Mesendoderm (in vitro differentiated cells): ENCODE measurements around the gene UBLCP1.
"Not testable (repeated sequence)": the region's sequence is repeated elsewhere in the genome, so short reads cannot be mapped to it uniquely, and the experiment has no call there.

Source experiments
- DNase-seq: peaks from one replicate; pipeline ENCODE4 v3.0.0; 2013
- H2AK5ac ChIP-seq: 2 replicates; pipeline ENCODE4 v1.6.1; 2013; ENCODE audit warnings: low read length, inconsistent platforms
- H2BK120ac ChIP-seq: 2 replicates; pipeline ENCODE4 v1.6.1; 2013; ENCODE audit warnings: low read depth, mild to moderate bottlenecking, low read length, moderate library complexity, mixed read lengths
- H2BK15ac ChIP-seq: replicated peaks from 2 replicates; pipeline ENCODE4 v1.6.1; 2013; ENCODE audit warnings: low read depth, mild to moderate bottlenecking, moderate library complexity
- H2BK5ac ChIP-seq: 2 replicates; pipeline ENCODE4 v1.6.1; 2013; ENCODE audit warnings: low read length, inconsistent platforms
- H3K18ac ChIP-seq: 2 replicates; pipeline ENCODE4 v1.6.1; 2013; ENCODE audit warnings: mild to moderate bottlenecking, low read length, mixed read lengths
- H3K23ac ChIP-seq: one replicate; pipeline ENCODE4 v1.6.1; 2013; ENCODE audit warnings: low read length
- H3K27ac ChIP-seq: 2 replicates; pipeline ENCODE4 v1.5.1; 2013; ENCODE audit warnings: low read depth, mild to moderate bottlenecking, inconsistent platforms, low read length, moderate library complexity
- H3K27me3 ChIP-seq: 2 replicates; pipeline ENCODE4 v1.6.1; 2013; ENCODE audit warnings: low read length, control low read depth, mild to moderate bottlenecking, inconsistent platforms; ENCODE audit not compliant: insufficient read depth, poor library complexity
- H3K36me3 ChIP-seq: 2 replicates; pipeline ENCODE4 v1.6.1; 2013; ENCODE audit warnings: low read length, inconsistent platforms; ENCODE audit not compliant: control insufficient read depth, insufficient read depth
- H3K4ac ChIP-seq: one replicate; pipeline ENCODE4 v1.6.1; 2013; ENCODE audit warnings: low read depth, mild to moderate bottlenecking, low read length, moderate library complexity
- H3K4me1 ChIP-seq: 2 replicates; pipeline ENCODE4 v1.6.1; 2013; ENCODE audit warnings: low read depth, low read length, inconsistent platforms; ENCODE audit not compliant: control insufficient read depth
- H3K4me2 ChIP-seq: 2 replicates; pipeline ENCODE4 v1.6.1; 2013; ENCODE audit warnings: low read length
- H3K4me3 ChIP-seq: 2 replicates; pipeline ENCODE4 v1.5.1; 2013; ENCODE audit warnings: mild to moderate bottlenecking, low read length
- H3K56ac ChIP-seq: one replicate; pipeline ENCODE4 v1.6.1; 2013; ENCODE audit warnings: low read length
- H3K79me1 ChIP-seq: 2 replicates; pipeline ENCODE4 v1.6.1; 2013; ENCODE audit warnings: low read length, inconsistent platforms
- H3K79me2 ChIP-seq: 2 replicates; pipeline ENCODE4 v1.6.1; 2013; ENCODE audit warnings: mild to moderate bottlenecking, low read length; ENCODE audit not compliant: control insufficient read depth, insufficient read depth
- H3K9ac ChIP-seq: 2 replicates; pipeline ENCODE4 v1.6.1; 2013; ENCODE audit warnings: low read length, inconsistent platforms
- H4K5ac ChIP-seq: one replicate; pipeline ENCODE4 v1.6.1; 2013; ENCODE audit warnings: low read length
- H4K8ac ChIP-seq: one replicate; pipeline ENCODE4 v1.6.1; 2013; ENCODE audit warnings: low read depth, mild to moderate bottlenecking, control low read depth, low read length, moderate library complexity
- WGBS: extraction: QIAGEN DNeasy Blood & Tissue Kit; methylation state at CpG from one replicate; pipeline ENCODE4 v1.1.7; 2013; ENCODE audit warnings: low lambda C conversion rate, missing lambda C conversion rate; ENCODE audit not compliant: insufficient coverage; ENCODE audit errors: extremely low coverage; 5-methylcytosine and 5-hydroxymethylcytosine counted together

The UBLCP1 gene

DNA sequence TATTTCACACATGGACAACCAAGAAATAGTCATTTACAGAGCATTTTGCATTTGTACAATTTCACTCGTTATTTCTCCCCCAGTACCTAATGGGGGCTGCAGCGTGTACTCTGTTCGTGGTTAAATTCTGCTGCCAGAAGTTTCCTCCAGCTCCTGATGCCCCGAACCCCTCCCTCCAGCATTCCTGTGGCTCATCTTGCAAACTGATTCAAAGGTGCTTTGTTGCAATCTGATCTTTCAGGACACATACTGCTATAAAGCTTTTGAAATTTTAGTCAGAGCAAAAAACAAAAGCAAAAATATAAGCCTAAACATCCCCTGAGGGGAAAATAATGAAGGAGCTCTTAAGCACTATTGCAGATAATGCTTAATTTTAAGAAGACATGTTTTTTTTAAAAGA is 27.7 kb downstream of the UBLCP1 start:
- no peak overlapping the region for H3K56ac ChIP-seq
- no peaks in the 10 kb centered on the region for H3K27me3 ChIP-seq
- WGBS, result no CpG with 5 or more reads among the region's 4 CpGs
- H3K18ac ChIP-seq, result no peak overlapping the region
- H2BK15ac ChIP-seq, result no peak overlapping the region
- H3K27ac ChIP-seq, result no peak overlapping the region
- no peak overlapping the region for H2BK5ac ChIP-seq
- H3K79me1 ChIP-seq, result no peaks in the 10 kb centered on the region
- H3K4ac ChIP-seq, result no peak overlapping the region
- no peaks in the 10 kb centered on the region for H3K79me2 ChIP-seq
- no peak for DNase-seq
- H3K9ac ChIP-seq, result no peak overlapping the region
- H3K36me3 ChIP-seq, result no peaks in the 10 kb centered on the region
- no peak overlapping the region for H3K23ac ChIP-seq
- no peak overlapping the region for H3K4me3 ChIP-seq
- no peak overlapping the region for H2BK120ac ChIP-seq
- no peak overlapping the region for H2AK5ac ChIP-seq
- H3K4me2 ChIP-seq, result no peak overlapping the region
- no peaks in the 10 kb centered on the region for H3K4me1 ChIP-seq
- H4K5ac ChIP-seq, result no peak overlapping the region
- no peak overlapping the region for H4K8ac ChIP-seq

DNA sequence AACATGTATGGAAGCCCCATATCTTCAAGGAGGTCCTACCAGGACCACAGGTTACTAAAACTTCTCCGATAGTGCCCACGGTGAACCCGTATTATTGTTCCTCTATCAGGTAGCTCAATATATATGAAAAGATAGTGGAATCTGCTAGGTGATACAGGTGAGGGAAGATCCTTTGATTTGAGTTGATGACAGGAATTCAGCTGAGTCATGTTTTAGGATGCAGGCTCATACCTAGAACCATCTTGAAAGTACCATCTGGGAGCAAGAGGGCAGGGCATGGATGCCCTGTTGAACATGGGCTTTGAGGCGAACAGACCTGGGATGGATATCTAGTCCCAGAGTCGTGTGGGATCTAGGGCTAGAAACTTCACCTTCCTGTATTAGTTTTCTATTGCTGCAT is 31.8 kb downstream of the UBLCP1 start:
- Histone ChIP-seq H3K79me1 (no peaks in the 10 kb centered on the region), H3K18ac (no peak overlapping the region), H3K56ac (no peak overlapping the region), H3K23ac (no peak overlapping the region), H4K8ac (no peak overlapping the region), H2BK15ac (no peak overlapping the region), H2BK5ac (no peak overlapping the region), H2BK120ac (no peak overlapping the region), H3K4me1 (no peaks in the 10 kb centered on the region), H3K36me3 (no peaks in the 10 kb centered on the region), H3K27me3 (no peaks in the 10 kb centered on the region), H3K4me2 (no peak overlapping the region), H2AK5ac (no peak overlapping the region), H3K9ac (no peak overlapping the region), H3K4me3 (no peak overlapping the region), H4K5ac (no peak overlapping the region), H3K4ac (no peak overlapping the region), H3K27ac (no peak overlapping the region), H3K79me2 (no peaks in the 10 kb centered on the region)
- no peak for DNase-seq
- WGBS, result no CpG with 5 or more reads among the region's 5 CpGs

DNA sequence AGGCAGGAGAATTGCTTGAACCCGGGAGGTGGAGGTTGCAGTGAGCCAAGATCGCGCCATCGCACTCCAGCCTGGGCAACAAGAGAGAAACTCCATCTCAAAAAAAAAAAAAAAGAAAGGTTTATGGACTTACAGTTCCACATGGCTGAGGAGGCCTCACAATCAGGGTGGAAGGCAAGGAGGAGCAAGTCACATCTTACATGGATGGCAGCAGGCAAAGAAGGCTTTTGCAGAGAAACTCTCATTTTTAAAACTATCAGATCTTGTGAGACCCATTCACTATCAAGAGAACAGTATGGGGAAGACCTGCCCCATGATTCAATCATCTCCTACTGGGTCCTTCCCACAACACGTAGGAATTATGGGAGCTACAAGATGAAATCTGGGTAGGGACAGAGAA is 34.2 kb downstream of the UBLCP1 start:
- H3K18ac ChIP-seq, H3K79me2 ChIP-seq, H2BK5ac ChIP-seq, H4K8ac ChIP-seq, H3K27me3 ChIP-seq, H3K4me1 ChIP-seq, H2BK120ac ChIP-seq, DNase-seq, H3K27ac ChIP-seq, H3K9ac ChIP-seq, H3K56ac ChIP-seq, H3K36me3 ChIP-seq, H3K23ac ChIP-seq, H2AK5ac ChIP-seq, H4K5ac ChIP-seq, H3K79me1 ChIP-seq, H3K4me2 ChIP-seq, H3K4me3 ChIP-seq, H3K4ac ChIP-seq, H2BK15ac ChIP-seq: not testable (repeated sequence)
- no CpG with 5 or more reads among the region's 5 CpGs for WGBS

DNA sequence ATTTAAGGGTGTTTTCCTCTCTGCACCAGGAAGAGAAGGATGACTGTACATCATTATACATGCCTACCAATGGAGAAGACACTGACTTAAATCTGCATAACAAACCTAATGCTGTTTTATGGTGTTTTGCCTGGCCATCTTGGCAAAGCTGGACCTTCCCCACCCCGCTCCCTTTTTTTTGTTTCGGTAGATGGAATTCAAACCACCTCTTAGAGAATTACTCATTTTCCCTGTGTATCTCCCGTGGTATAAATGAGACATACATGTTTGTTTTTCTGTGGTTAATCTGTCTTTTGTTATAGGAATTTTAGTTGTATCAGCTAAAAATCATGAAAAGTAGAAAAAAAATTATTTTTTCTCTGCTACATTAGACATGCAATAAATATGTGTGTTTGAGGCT is 38.4 kb downstream of the UBLCP1 start:
- H4K5ac ChIP-seq, result no peak overlapping the region
- no peak overlapping the region for H3K56ac ChIP-seq
- H3K27me3 ChIP-seq, result no peaks in the 10 kb centered on the region
- no peak overlapping the region for H3K27ac ChIP-seq
- H3K4me2 ChIP-seq, result no peak overlapping the region
- no peaks in the 10 kb centered on the region for H3K36me3 ChIP-seq
- no peak overlapping the region for H3K4ac ChIP-seq
- no peaks in the 10 kb centered on the region for H3K79me2 ChIP-seq
- no peak overlapping the region for H4K8ac ChIP-seq
- H3K23ac ChIP-seq, result no peak overlapping the region
- H2BK5ac ChIP-seq, result no peak overlapping the region
- no peak overlapping the region for H3K18ac ChIP-seq
- no peak overlapping the region for H3K4me3 ChIP-seq
- no peak overlapping the region for H3K9ac ChIP-seq
- no peak overlapping the region for H2BK120ac ChIP-seq
- H3K79me1 ChIP-seq, result no peaks in the 10 kb centered on the region
- H3K4me1 ChIP-seq, result no peaks in the 10 kb centered on the region
- DNase-seq, result no peak
- no CpG with 5 or more reads among the region's 3 CpGs for whole genome bisulfite sequencing
- no peak overlapping the region for H2AK5ac ChIP-seq
- H2BK15ac ChIP-seq, result no peak overlapping the region

DNA sequence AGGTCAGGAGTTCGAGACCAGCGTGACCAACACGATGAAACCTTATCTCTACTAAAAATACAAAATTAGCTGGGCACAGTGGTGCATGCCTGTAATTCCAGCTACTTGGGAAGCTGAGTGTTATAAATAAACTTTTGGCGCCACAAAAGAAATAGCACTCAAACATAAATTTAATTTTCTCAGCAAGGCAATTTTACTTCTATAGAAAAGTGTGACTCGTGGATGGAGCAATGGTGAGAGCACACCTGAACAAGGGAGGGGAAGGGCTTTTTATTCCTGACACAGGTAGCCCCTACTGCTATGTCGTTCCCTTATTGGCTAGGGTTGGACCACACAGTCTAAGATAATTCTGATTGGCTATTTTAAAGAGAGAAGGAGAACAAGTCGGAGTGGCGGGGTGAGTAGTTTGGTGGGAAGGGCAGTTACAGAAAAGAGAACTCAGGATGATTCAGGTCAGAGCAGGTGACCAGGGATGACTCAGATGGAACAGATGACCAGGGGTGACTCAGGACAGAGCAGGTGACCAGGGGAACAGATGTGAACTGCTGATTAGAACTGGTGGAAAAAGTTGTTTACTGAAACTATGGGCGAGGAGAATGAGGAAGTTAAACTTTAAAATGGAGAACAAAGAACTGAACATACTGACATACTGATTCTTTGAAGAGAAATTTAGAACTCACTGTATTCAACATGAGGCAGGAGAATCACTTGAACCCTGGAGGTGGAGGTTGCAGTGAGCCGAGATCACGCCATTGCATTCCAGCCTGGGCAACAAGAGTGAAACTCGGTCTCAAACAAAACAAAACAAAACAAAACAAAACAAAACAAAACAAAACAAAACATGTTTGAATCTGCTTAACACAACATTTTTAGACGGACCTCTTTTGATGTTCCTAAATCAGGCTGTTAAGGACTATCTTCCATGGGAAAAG is 39.1 kb downstream of the UBLCP1 start:
- not testable (repeated sequence) for H2BK120ac ChIP-seq, H3K27ac ChIP-seq

DNA sequence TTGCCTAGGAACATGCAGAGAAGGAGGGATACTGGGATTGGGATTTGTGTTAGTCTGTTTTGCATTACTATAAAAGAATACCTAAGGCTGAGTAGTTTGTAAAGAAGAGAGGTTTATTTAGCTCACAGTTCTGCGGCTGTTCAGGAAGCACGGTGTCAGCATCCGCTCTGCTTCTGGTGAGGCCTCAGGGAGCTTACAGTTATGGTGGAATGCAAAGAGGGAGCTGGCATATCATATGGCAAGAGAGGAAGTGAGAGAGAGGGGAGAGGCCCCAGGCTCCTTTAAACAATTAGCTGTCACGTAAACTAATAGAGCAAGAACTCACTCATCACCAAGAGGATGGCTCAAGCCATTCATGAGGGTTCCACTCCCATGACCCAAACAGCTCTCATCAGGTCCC is 40.2 kb downstream of the UBLCP1 start:
- Histone ChIP-seq H3K27ac (no peak overlapping the region), H3K4me1 (no peaks in the 10 kb centered on the region), H3K4me2 (no peak overlapping the region), H4K5ac (no peak overlapping the region), H3K79me1 (no peaks in the 10 kb centered on the region), H3K36me3 (no peaks in the 10 kb centered on the region), H4K8ac (no peak overlapping the region), H3K4me3 (no peak overlapping the region), H3K79me2 (no peaks in the 10 kb centered on the region), H3K4ac (no peak overlapping the region), H3K18ac (no peak overlapping the region), H2BK15ac (no peak overlapping the region), H3K9ac (no peak overlapping the region), H2AK5ac (no peak overlapping the region), H2BK5ac (no peak overlapping the region), H3K56ac (no peak overlapping the region), H2BK120ac (no peak overlapping the region), H3K27me3 (no peaks in the 10 kb centered on the region), H3K23ac (no peak overlapping the region)
- DNase-seq, result no peak
- no CpG with 5 or more reads among the region's 4 CpGs for WGBS

More for the DNA sequence above, 39.1 kb downstream of the UBLCP1 start:
- H2BK15ac ChIP-seq, H3K56ac ChIP-seq, H3K9ac ChIP-seq, H3K4me1 ChIP-seq, H4K5ac ChIP-seq, H3K23ac ChIP-seq, H3K79me1 ChIP-seq, H2AK5ac ChIP-seq, H3K18ac ChIP-seq, H3K27me3 ChIP-seq, H3K4me2 ChIP-seq, DNase-seq, H2BK5ac ChIP-seq, H3K4ac ChIP-seq, H3K36me3 ChIP-seq, H4K8ac ChIP-seq, H3K79me2 ChIP-seq, H3K4me3 ChIP-seq: not testable (repeated sequence)
- no CpG with 5 or more reads among the region's 13 CpGs for WGBS
